Measurements from ENCODE around the gene CDIPT. TPM values are rescaled to one million over a fixed set of nuclear protein-coding genes. Genes with fewer than 3 reads are reported as not detected.

Gene CDIPT
- total RNA-seq, 1 experiment from 2014 or later: 58.3 TPM

GRCh38 chr16:29899516-29900101 is 36.6 kb upstream of the CDIPT start, which contains the start of gene SEZ6L2:
TSS of gene SEZ6L2 (minus strand) at chr16:29899550. CDS start at chr16:29899019, 531 bp downstream.
- DNase-seq (ENCODE audit: low read depth, low spot score): peak; percentile 90
- POLR2A ChIA-PET: interaction anchor here (1.0 to 2.0 kb wide), 9 partner anchors 8 to 96 kb away, joined by 3 to 9 read pairs (median 6); partner anchors contain the start of genes HIRIP3, KCTD13, PAGR1 and TAOK2

More at GRCh38 chr16:29899516-29900101, 36.6 kb upstream of the CDIPT start, which contains the start of gene SEZ6L2:
- Histone ChIP-seq H3K4me2 (ENCODE audit: low read length) (peak within 1 kb of the TSS; percentile 93), H3K9ac (ENCODE audit: low read length) (peak within 1 kb of the TSS; percentile 73), H3K79me2 (ENCODE audit: insufficient read depth, low read length) (no peaks in the 10 kb centered on the region), H3K4me1 (ENCODE audit: control insufficient read depth in 1 of 2, insufficient read depth in 2 of 2, low read length in 2 of 2) (peaks cover 9 to 31% of the 10 kb centered on the region in 2 experiments), H2AFZ (ENCODE audit: low read depth, low read length, poor library complexity, severe bottlenecking) (no peak within 1 kb of the TSS), H3K27me3 (ENCODE audit: insufficient read depth, low read length) (no peaks in the 10 kb centered on the region), H3K9me2 (ENCODE audit: insufficient read depth) (no peaks in the 10 kb centered on the region), H3K4me3 (replicated peaks in 1 of 2; ENCODE audit: low read depth in 1 of 2, low read length in 2 of 2) (peak within 1 kb of the TSS; percentile 71 to 75), H3K36me3 (ENCODE audit: control insufficient read depth in 1 of 2, insufficient read depth in 2 of 2, low read length in 2 of 2) (no peaks in the 10 kb centered on the region), H3K9me3 (ENCODE audit: control insufficient read depth in 1 of 2, insufficient read depth in 1 of 2, low read depth in 1 of 2, low read length in 2 of 2) (no peaks in the 10 kb centered on the region), H3K27ac (ENCODE audit: low read depth, low read length) (peak within 1 kb of the TSS; percentile 78), H4K20me1 (ENCODE audit: insufficient read depth) (no peaks in the 10 kb centered on the region)
- peak; percentile 88 for ATAC-seq
- RAD21 ChIA-PET (ENCODE audit: low non-redundant PET in 1 of 2, low total read pairs in 2 of 2, uncharacterized antibody in 2 of 2, unreplicated experiment in 2 of 2): interaction anchor here (0.8 to 1.1 kb wide), 4 partner anchors 8 to 62 kb away, joined by 3 read pairs; partner anchors contain the start of gene TMEM219 (in 1 of the 2)
- TF ChIP-seq MAX (IDR thresholded peaks at IDR 0.05) (0 out of 2 replicates have a peak, but pooled peaks have one; percentile 24), ZBTB33 (IDR thresholded peaks at IDR 0.05; ENCODE audit: extremely low read depth, insufficient replicate concordance, low read length) (no peak), SRF (IDR thresholded peaks at IDR 0.05; ENCODE audit: low read depth) (no peak), SIN3A (IDR thresholded peaks at IDR 0.05; ENCODE audit: low read depth) (peak; percentile 84; the same call in 1 of the 2 replicates), POLR2AphosphoS5 (IDR thresholded peaks at IDR 0.05; ENCODE audit: low read depth, low read length) (peak; percentile 81), ZFX (IDR thresholded peaks at IDR 0.05) (no peak), REST (IDR thresholded peaks at IDR 0.05; ENCODE audit: low read depth) (peak; percentile 86), EZH2phosphoT487 (IDR thresholded peaks at IDR 0.05; ENCODE audit: borderline replicate concordance) (no peak), CTCF (IDR thresholded peaks at IDR 0.05 in 2 of 3, conservative IDR thresholded peaks at IDR 0.05 in 1 of 3; ENCODE audit: borderline replicate concordance in 1 of 3, insufficient read depth in 1 of 3, low read depth in 2 of 3, low read length in 2 of 3) (peak in 2 of 3 experiments; percentile 35 to 43; a peak in 4 of 6 replicates)
- intact Hi-C loops (cut with micrococcal nuclease): loop anchor here (1.0 kb wide), 2 partner anchors 74 to 97 kb away; partner anchors contain the start of genes INO80E and TAOK2
- CTCF ChIA-PET: interaction anchor here (1.0 to 1.6 kb wide), 7 partner anchors 36 to 199 kb away, joined by 3 to 10 read pairs (median 6); partner anchors contain the start of genes CDIPT, MVP and PAGR1
- BruUV-seq (replicated peaks): no TSS peak

Data from HCT116 (cell line).